GM10266 (cell line): Measurements from ENCODE around the gene TSKS.

ENCODE experiments used
- DNase-seq: peaks from one replicate; pipeline ENCODE4 v3.0.0; 2012; ENCODE audit errors: extremely low spot score
- TF ChIP-seq, protein P1 (sequence below): IDR thresholded peaks from 2 replicates; pipeline ENCODE4 v1.5.1; 2012; ENCODE audit warnings: mild to moderate bottlenecking, low read depth; ENCODE audit not compliant: control insufficient read depth, insufficient read depth; ENCODE audit errors: missing control alignments

TSKS gene, protein sequence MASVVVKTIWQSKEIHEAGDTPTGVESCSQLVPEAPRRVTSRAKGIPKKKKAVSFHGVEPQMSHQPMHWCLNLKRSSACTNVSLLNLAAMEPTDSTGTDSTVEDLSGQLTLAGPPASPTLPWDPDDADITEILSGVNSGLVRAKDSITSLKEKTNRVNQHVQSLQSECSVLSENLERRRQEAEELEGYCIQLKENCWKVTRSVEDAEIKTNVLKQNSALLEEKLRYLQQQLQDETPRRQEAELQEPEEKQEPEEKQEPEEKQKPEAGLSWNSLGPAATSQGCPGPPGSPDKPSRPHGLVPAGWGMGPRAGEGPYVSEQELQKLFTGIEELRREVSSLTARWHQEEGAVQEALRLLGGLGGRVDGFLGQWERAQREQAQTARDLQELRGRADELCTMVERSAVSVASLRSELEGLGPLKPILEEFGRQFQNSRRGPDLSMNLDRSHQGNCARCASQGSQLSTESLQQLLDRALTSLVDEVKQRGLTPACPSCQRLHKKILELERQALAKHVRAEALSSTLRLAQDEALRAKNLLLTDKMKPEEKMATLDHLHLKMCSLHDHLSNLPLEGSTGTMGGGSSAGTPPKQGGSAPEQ

DNA sequence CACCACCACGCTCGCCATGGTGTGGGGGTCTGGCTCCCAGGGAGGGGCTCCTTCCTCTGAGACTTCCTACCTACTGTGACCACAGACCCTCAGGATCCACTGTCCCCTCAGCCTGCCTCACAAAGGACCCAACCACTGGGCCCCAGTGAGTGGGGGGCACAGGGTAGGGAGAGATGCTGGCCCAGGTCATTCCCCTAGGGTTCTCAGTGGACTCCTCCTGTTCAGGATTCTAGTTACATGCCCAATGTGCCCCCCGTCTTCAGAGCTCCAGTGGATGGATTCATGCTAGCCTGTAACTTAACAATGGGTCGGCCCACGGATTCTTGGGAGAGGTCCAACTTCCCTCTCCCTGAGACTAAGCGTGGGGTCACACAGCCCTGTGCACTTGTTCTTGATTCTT, at the start of gene TSKS:
Gene TSKS, minus strand, starts transcription at position 77 of the 400 bp plus-strand sequence. Its CDS starts 59 bp downstream, at position 18.
- DNase-seq = no peak
- TF ChIP-seq, protein P1, sequence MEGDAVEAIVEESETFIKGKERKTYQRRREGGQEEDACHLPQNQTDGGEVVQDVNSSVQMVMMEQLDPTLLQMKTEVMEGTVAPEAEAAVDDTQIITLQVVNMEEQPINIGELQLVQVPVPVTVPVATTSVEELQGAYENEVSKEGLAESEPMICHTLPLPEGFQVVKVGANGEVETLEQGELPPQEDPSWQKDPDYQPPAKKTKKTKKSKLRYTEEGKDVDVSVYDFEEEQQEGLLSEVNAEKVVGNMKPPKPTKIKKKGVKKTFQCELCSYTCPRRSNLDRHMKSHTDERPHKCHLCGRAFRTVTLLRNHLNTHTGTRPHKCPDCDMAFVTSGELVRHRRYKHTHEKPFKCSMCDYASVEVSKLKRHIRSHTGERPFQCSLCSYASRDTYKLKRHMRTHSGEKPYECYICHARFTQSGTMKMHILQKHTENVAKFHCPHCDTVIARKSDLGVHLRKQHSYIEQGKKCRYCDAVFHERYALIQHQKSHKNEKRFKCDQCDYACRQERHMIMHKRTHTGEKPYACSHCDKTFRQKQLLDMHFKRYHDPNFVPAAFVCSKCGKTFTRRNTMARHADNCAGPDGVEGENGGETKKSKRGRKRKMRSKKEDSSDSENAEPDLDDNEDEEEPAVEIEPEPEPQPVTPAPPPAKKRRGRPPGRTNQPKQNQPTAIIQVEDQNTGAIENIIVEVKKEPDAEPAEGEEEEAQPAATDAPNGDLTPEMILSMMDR = no peak

DNA sequence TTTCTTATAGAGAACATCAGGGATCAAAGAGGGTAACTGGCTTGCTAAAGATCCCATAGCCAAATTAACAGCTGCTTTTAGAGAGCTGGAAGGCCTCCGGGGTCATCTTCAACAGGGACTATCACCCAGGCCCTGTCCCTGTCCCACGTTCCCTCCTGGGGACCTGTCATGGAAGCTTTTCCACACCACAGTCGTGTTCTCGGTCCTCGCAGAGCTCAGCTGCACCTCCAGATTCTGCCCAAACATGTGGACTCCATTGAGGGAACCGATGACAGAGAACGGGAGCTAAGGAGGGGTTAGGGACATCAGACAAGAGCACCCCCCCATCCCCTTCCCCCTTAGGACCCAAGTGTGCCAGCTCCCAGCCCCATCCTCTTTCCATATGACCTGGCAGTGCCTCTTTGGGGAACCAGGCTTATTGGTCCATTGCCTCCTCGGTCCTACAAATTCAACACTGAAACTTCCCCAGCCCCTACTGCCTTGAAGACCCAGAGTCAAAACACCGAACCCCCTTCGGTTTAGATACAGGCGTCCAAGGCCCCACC, 49.4 kb upstream of the TSKS start:
- no peak for DNase-seq
- TF ChIP-seq, protein P1 = no peak

DNA sequence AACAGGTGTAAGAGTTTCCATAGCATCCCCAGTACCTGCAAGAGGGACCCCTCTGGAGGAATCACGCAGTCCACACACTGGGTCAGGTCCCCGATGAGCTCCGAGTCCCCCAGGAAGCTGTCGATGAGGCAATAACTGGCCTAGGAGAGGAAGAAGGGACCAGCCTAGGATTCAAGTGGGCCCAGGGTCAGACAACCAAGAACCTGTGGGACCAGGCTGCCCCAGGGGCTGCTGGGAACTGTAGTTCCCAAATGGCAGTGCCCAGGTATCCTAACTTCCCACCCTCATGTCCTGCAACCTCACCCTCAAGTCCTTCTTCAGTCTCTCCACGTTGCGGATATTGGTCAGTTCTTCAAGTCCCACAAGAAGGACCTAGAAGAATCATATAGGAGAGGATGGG, 48.2 kb upstream of the TSKS start:
- no peak for DNase-seq
- TF ChIP-seq, protein P1 = no peak

DNA sequence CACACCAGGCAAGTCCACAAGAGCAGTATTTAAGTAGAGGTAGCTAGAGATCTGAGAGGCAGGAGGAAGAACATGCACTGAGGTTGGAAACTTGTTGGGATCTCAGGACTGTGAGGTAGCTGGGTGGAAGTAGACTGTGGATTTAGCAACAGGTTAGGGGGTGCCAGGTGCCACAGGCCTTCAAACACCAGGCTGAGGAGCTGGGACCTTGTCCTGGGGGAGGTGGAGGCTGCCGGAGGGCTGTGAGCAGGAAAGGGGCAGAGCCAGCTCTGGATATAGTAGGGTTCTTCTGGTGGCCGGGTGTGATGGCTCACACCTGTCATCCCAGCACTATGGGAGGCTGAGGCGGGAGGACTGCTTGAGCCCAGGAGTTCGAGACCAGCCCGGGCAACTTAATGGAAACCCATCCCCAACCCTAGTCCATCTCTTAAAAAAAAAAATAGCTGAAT, 46.9 kb upstream of the TSKS start:
- TF ChIP-seq, protein P1 = no peak
- no peak for DNase-seq

DNA sequence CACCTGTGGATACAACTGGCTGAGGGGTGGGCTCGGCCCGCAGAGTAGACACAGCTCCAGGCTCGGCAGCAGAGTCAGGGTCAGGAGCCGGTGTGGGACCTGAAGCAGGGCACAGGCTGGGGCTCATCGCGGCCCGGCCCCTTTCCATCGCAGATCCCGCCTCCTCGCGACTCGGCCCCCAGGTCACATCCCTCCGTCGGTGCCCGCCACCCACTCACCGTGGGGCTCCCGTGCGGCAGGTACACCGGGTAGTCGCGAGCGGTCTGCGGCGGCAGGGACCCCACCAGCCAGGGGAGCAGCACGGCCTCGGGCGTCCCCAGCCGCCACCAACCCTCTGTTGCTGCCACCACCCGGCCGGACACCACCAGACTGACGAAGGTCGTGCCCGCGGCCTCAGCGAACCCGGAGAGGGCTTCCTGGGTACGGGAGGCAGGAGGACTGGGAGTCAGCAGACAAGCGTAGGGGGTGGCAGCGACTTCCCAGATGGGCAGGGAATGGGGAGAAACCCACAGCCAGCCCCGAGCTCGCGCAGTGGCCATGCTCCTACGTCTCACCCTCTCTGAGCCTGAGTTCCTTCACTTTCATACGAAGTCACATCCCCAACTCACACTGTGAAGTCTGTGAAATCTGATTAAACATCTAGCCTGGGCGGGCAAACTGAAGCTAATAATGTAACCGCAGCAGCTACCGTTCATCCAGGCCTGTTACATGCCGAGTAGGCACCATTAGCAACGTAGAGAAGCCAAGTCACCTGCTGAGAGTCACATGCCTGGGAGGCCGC, 46.2 kb upstream of the TSKS start:
- DNase-seq = no peak
- TF ChIP-seq, protein P1 = peak; percentile 47

DNA sequence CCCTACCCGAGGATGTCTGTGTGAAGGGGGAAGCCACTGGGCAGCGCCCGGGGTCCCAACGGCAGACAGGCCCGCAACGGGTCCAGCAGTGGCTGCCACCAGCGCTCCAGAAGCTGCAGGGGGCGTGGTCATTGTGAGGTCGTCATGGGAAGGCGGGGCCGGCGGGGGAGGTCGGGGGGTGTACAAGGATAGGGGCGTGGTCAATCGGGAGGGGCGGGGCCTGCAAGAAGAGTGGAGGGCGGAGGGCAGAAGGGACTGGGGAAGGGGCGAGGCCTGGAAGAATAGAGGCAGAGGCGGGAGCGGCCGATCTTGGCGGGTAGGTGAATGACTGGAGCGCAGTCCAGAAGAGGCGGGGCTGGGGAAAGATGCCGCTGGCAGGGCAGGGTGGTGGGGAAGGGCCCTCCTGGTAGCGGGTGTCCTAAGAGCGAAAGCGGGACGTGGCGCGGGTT, 45.6 kb upstream of the TSKS start:
- TF ChIP-seq, protein P1 = no peak
- peak; percentile 94 for DNase-seq
